MCF 10A (cell line): ENCODE data around the gene FOXP2. TPM values are rescaled to one million over a fixed set of nuclear protein-coding genes. Genes with fewer than 3 reads are reported as not detected.

Experiments used
- BruUV-seq: library from RNA; stranded (reverse); fragments of 400-500 nt; replicated peaks from 2 replicates; lab custom pipeline; 2021; lab: Mats Ljungman, UMichigan
- CTCF ChIA-PET: fragments of 300-600 bp; sonication (Branson Sonifier 250); formaldehyde crosslinking; extraction: SDS; loops from one replicate; lab custom pipeline; 2021; ENCODE audit warnings: antibody characterized with exemption, inconsistent platforms; lab: Yijun Ruan, JAX
- POLR2A ChIA-PET: fragments of 300-600, 350-650 bp; sonication (Branson Sonifier 250); formaldehyde crosslinking; extraction: SDS; loops from one replicate; lab custom pipeline; 2020; ENCODE audit warnings: antibody characterized with exemption, inconsistent platforms; lab: Yijun Ruan, JAX
- DNase-seq: peaks from one replicate; pipeline ENCODE4 v3.0.0-alpha.2; 2018; ENCODE audit not compliant: unreplicated experiment
- H3K27ac Mint-ChIP-seq: one replicate; pipeline ENCODE4 v1.8.0; 2022; ENCODE audit warnings: mild to moderate bottlenecking, low read depth, mixed read lengths; ENCODE audit not compliant: unreplicated experiment
- H3K27me3 Mint-ChIP-seq: one replicate; pipeline ENCODE4 v1.8.0; 2022; ENCODE audit warnings: mixed read lengths; ENCODE audit not compliant: insufficient read depth, unreplicated experiment
- H3K36me3 Mint-ChIP-seq: one replicate; pipeline ENCODE4 v1.8.0; 2022; ENCODE audit warnings: mild to moderate bottlenecking, moderate library complexity, mixed read lengths; ENCODE audit not compliant: insufficient read depth, unreplicated experiment
- H3K4me1 Mint-ChIP-seq: one replicate; pipeline ENCODE4 v1.8.0; 2022; ENCODE audit warnings: mixed read lengths; ENCODE audit not compliant: insufficient read depth, unreplicated experiment
- H3K4me3 Mint-ChIP-seq: one replicate; pipeline ENCODE4 v1.8.0; 2022; ENCODE audit warnings: mild to moderate bottlenecking, moderate library complexity, mixed read lengths; ENCODE audit not compliant: unreplicated experiment
- H3K9me3 Mint-ChIP-seq: one replicate; pipeline ENCODE4 v1.8.0; 2022; ENCODE audit warnings: mixed read lengths; ENCODE audit not compliant: unreplicated experiment
- intact Hi-C: fragments of 100-400 bp; cut with micrococcal nuclease; formaldehyde crosslinking; loops from 2 replicates; pipeline ENCODE4 v1.14.1; 2022
- microRNA-seq: library from miRNA; unstranded; fragments of <30 nt; microRNA quantifications from one replicate; pipeline ENCODE4 v1.2.0, GENCODE V29; 2022
- total RNA-seq: library from RNA; stranded (reverse); gene quantifications from 2 replicates; pipeline ENCODE4 v1.2.3, GENCODE V29; 2022
- TF ChIP-seq, protein P1 (sequence below): fragments of 200-600 bp; IDR thresholded peaks from one replicate; pipeline ENCODE4 v1.8.0; 2022; ENCODE audit warnings: antibody characterized with exemption, mild to moderate bottlenecking; ENCODE audit not compliant: unreplicated experiment

The FOXP2 gene
- total RNA-seq, 1 experiment from 2014 or later: not detected

DNA sequence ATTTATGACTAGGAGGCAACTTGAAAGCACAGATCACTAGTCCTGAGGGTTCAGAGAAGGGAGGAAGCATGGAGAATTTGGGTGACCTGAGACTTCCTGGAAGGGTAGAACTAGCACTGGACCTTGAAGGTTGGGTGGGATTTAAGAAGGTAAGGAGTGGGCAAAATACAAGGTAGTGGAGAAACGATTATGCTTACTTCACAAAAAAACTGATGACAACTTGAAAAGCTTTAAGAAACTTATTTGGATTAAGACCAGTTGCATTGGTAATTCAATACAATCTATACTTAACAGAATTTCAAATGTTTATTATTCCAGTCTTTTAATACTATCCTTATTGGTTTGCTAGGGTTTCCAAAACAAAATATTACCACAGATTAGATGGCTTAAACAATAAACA is 308.7 kb downstream of the FOXP2 start:
- H3K27me3 Mint-ChIP-seq: no peaks in the 10 kb centered on the region
- no TSS peak for BruUV-seq
- no peak overlapping the region for H3K27ac Mint-ChIP-seq
- TF ChIP-seq, protein P1, sequence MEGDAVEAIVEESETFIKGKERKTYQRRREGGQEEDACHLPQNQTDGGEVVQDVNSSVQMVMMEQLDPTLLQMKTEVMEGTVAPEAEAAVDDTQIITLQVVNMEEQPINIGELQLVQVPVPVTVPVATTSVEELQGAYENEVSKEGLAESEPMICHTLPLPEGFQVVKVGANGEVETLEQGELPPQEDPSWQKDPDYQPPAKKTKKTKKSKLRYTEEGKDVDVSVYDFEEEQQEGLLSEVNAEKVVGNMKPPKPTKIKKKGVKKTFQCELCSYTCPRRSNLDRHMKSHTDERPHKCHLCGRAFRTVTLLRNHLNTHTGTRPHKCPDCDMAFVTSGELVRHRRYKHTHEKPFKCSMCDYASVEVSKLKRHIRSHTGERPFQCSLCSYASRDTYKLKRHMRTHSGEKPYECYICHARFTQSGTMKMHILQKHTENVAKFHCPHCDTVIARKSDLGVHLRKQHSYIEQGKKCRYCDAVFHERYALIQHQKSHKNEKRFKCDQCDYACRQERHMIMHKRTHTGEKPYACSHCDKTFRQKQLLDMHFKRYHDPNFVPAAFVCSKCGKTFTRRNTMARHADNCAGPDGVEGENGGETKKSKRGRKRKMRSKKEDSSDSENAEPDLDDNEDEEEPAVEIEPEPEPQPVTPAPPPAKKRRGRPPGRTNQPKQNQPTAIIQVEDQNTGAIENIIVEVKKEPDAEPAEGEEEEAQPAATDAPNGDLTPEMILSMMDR: no peak
- H3K4me3 Mint-ChIP-seq: no peak overlapping the region
- no peaks in the 10 kb centered on the region for H3K36me3 Mint-ChIP-seq
- intact Hi-C loops: no loop called here
- ChIA-PET CTCF (interaction anchor here (0.6 to 1.7 kb wide), 2 partner anchors 87 to 98 kb away, joined by 3 read pairs; no protein-coding TSS in a partner anchor), POLR2A (no interaction called here)
- no peaks in the 10 kb centered on the region for H3K4me1 Mint-ChIP-seq
- no peak for DNase-seq
- no peaks in the 10 kb centered on the region for H3K9me3 Mint-ChIP-seq

DNA sequence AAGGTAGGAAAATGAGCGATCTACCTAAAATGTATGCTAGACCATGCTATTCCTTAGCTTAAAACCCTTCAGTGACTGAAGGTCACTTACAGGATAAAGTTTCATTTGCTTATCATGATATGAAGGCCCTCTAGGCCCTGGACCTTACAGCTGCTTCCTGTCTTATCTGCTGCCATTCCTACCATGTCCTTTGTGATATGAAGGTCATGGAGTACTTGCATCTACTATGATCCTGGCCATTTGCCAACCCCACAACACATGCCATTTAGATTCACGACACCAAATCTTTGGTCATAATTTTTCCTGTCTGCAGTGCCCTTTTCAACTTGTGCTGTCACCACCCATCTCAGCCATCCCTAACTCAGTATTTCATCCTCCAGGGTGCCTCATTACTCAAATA is 325.5 kb downstream of the FOXP2 start:
- Mint-ChIP-seq H3K27ac (no peak overlapping the region), H3K4me3 (no peak overlapping the region), H3K27me3 (no peaks in the 10 kb centered on the region), H3K9me3 (no peaks in the 10 kb centered on the region), H3K4me1 (no peaks in the 10 kb centered on the region), H3K36me3 (no peaks in the 10 kb centered on the region)
- intact Hi-C loops: no loop called here
- no TSS peak for BruUV-seq
- POLR2A ChIA-PET: interaction anchor here (0.7 kb wide), 1 partner anchor 8 kb away, joined by 4 read pairs; no protein-coding TSS in a partner anchor
- TF ChIP-seq, protein P1: no peak
- CTCF ChIA-PET: no interaction called here
- no peak for DNase-seq

DNA sequence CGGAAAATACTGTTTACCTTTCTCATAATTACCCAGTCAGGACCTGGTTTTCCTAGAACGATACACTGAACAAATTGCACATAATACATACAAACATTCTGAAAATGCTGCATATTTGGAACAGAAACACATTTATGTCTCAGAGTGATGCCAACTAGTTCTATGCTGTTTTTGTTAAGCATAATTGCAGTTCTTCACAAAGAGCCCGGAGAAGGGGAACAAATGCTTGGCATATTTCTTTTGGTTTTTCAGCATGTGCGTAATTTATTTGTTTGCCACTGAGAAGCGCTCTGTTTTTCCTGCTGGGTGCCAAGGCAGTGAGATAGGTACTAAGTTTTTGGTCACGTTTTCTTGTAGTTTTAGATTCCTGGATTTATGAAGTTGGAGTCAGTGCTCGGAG is 326.3 kb downstream of the FOXP2 start:
- TF ChIP-seq, protein P1: no peak
- Mint-ChIP-seq H3K4me1 (no peaks in the 10 kb centered on the region), H3K4me3 (no peak overlapping the region), H3K27me3 (no peaks in the 10 kb centered on the region), H3K9me3 (no peaks in the 10 kb centered on the region), H3K27ac (no peak overlapping the region), H3K36me3 (no peaks in the 10 kb centered on the region)
- no peak for DNase-seq
- CTCF ChIA-PET: no interaction called here
- intact Hi-C loops: no loop called here
- POLR2A ChIA-PET: no interaction called here
- no TSS peak for BruUV-seq

DNA sequence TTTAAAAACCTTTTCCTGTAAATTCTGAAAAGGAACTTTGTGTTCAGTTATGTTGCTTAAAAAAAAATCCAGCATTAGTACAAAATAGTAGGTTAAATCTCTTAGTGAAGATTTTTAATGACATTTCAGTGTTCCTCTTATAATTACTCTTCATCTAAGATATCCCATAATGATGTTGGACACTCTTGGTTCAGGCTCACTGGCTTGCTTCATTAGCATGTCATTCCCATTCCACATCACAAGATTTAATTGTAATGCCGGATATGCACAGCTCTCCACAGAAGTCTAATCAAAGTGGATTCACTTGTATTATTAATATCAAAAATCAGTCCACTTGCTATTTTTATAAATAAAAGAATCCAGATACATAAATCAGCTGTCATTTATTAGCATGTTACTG is 327.3 kb downstream of the FOXP2 start:
- no peaks in the 10 kb centered on the region for H3K27me3 Mint-ChIP-seq

More for the DNA sequence above, 327.3 kb downstream of the FOXP2 start:
- no peaks in the 10 kb centered on the region for H3K4me1 Mint-ChIP-seq
- H3K36me3 Mint-ChIP-seq: no peaks in the 10 kb centered on the region
- H3K9me3 Mint-ChIP-seq: no peaks in the 10 kb centered on the region
- CTCF ChIA-PET: interaction anchor here (0.6 kb wide), 1 partner anchor 86 kb away, joined by 3 read pairs; no protein-coding TSS in a partner anchor
- no peak for DNase-seq
- TF ChIP-seq, protein P1: no peak
- no peak overlapping the region for H3K27ac Mint-ChIP-seq
- no TSS peak for BruUV-seq
- no peak overlapping the region for H3K4me3 Mint-ChIP-seq
- POLR2A ChIA-PET: no interaction called here
- intact Hi-C loops: no loop called here

Small RNA genes within 50 kb of the gene (microRNA-seq; reads per million reads assigned to microRNA genes)
- gene MIR3666: not detected
